Glutamatergic neuron (in vitro differentiated cells): ENCODE measurements around the gene FMNL3. TPM values are rescaled to one million over a fixed set of nuclear protein-coding genes. Genes with fewer than 3 reads are reported as not detected.
A peak's percentile ranks its signal among the peaks of the same experiment; 100 is the strongest.

Source experiments
- DNase-seq: peaks from one replicate; pipeline ENCODE4 v3.0.0; 2022
- H3K27ac Mint-ChIP-seq: one replicate; pipeline ENCODE4 v1.8.0; 2020; ENCODE audit warnings: mild to moderate bottlenecking, mixed read lengths, inconsistent platforms; ENCODE audit not compliant: unreplicated experiment
- H3K27me3 Mint-ChIP-seq: one replicate; pipeline ENCODE4 v1.8.0; 2020; ENCODE audit warnings: mild to moderate bottlenecking, moderate library complexity, mixed read lengths, inconsistent platforms; ENCODE audit not compliant: unreplicated experiment
- H3K36me3 Mint-ChIP-seq: one replicate; pipeline ENCODE4 v1.8.0; 2020; ENCODE audit warnings: mild to moderate bottlenecking, mixed read lengths, inconsistent platforms; ENCODE audit not compliant: unreplicated experiment
- H3K4me1 Mint-ChIP-seq: one replicate; pipeline ENCODE4 v1.8.0; 2020; ENCODE audit warnings: mild to moderate bottlenecking, low read depth, mixed read lengths, inconsistent platforms; ENCODE audit not compliant: unreplicated experiment
- H3K4me3 Mint-ChIP-seq: one replicate; pipeline ENCODE4 v1.8.0; 2020; ENCODE audit warnings: mild to moderate bottlenecking, mixed read lengths, inconsistent platforms; ENCODE audit not compliant: unreplicated experiment
- H3K9me3 Mint-ChIP-seq: one replicate; pipeline ENCODE4 v1.8.0; 2020; ENCODE audit warnings: mild to moderate bottlenecking, moderate library complexity, mixed read lengths, inconsistent platforms; ENCODE audit not compliant: unreplicated experiment
- CTCF ChIP-seq: fragments of 200-600 bp; sonication (generic); IDR thresholded peaks from one replicate; pipeline ENCODE4 v1.5.0; 2021; ENCODE audit not compliant: partially characterized antibody, unreplicated experiment
- total RNA-seq: library from RNA; stranded (reverse); fragmentation: NEBNext Ultra II Directional; extraction: Animal tissue kit (Norgen Biotek cat#: 25700); gene quantifications from one replicate; pipeline ENCODE4 v1.2.1, GENCODE V29; 2021; ENCODE audit not compliant: unreplicated experiment

FMNL3 gene
- total RNA-seq, 1 donor from 2014 or later = 13.7 TPM

- DNase-seq = no peak
- Mint-ChIP-seq H3K27me3 (peaks cover 2% of the 10 kb centered on the region), H3K27ac (no peak overlapping the region), H3K4me3 (peak overlapping the region; percentile 17), H3K4me1 (peaks cover 5% of the 10 kb centered on the region), H3K9me3 (peaks cover 5% of the 10 kb centered on the region), H3K36me3 (no peaks in the 10 kb centered on the region)
- TF ChIP-seq CTCF = no peak
Measured at GRCh38 chr12:49624921-49625577, 82.2 kb downstream of the FMNL3 start.

- H3K4me3 Mint-ChIP-seq = peak within 1 kb of the TSS; percentile 92
- no peaks in the 10 kb centered on the region for H3K36me3 Mint-ChIP-seq
- peak; percentile 62 for TF ChIP-seq CTCF
- H3K4me1 Mint-ChIP-seq = peaks cover 5% of the 10 kb centered on the region
- H3K9me3 Mint-ChIP-seq = peaks cover 5% of the 10 kb centered on the region
- peak; percentile 92 for DNase-seq
- H3K27ac Mint-ChIP-seq = peak within 1 kb of the TSS; percentile 60
- H3K27me3 Mint-ChIP-seq = peaks cover 2% of the 10 kb centered on the region
Measured at GRCh38 chr12:49623142-49623904, 83.9 kb downstream of the FMNL3 start, which contains the start of gene PRPF40B. TSS of gene PRPF40B (plus strand) at chr12:49623561. CDS start at chr12:49623591, 30 bp downstream.

GRCh38 chr12:49622501-49623141, 84.6 kb downstream of the FMNL3 start:
- peak overlapping the region; percentile 92 for H3K4me3 Mint-ChIP-seq
- no peak for DNase-seq
- no peaks in the 10 kb centered on the region for H3K36me3 Mint-ChIP-seq
- H3K27ac Mint-ChIP-seq = peak overlapping the region; percentile 60
- H3K9me3 Mint-ChIP-seq = peaks cover 5% of the 10 kb centered on the region
- no peak for TF ChIP-seq CTCF
- H3K4me1 Mint-ChIP-seq = peaks cover 5% of the 10 kb centered on the region
- peaks cover 2% of the 10 kb centered on the region for H3K27me3 Mint-ChIP-seq

GRCh38 chr12:49621651-49622500, 85.3 kb downstream of the FMNL3 start:
- Mint-ChIP-seq H3K27me3 (peaks cover 2% of the 10 kb centered on the region), H3K4me3 (peak overlapping the region; percentile 92), H3K27ac (no peak overlapping the region), H3K4me1 (peaks cover 6% of the 10 kb centered on the region), H3K36me3 (no peaks in the 10 kb centered on the region), H3K9me3 (peaks cover 5% of the 10 kb centered on the region)
- DNase-seq = no peak
- TF ChIP-seq CTCF = no peak
